H1 (cell line): ENCODE results near the gene DCAF17. TPM values are rescaled to one million over a fixed set of nuclear protein-coding genes. Genes with fewer than 3 reads are reported as not detected.

Experiments
- CTCF ChIA-PET: fragments of 300-600 bp; sonication (Branson Sonifier 250); formaldehyde crosslinking; loops from one replicate; lab custom pipeline; 2021; ENCODE audit not compliant: partially characterized antibody; lab: Charles Lee
- POLR2A ChIA-PET: fragments of 300-600 bp; sonication (Branson Sonifier 250); formaldehyde crosslinking; loops from one replicate; lab custom pipeline; 2021; ENCODE audit warnings: inconsistent platforms; ENCODE audit not compliant: partially characterized antibody; lab: Charles Lee
- DNase-seq, 2 experiments: peaks; one replicate each; pipeline versions ENCODE4 v3.0.0 to v3.0.0-alpha.2; 2010 to 2022; ENCODE audit warnings: low spot score in 2 of 2, low read depth in 1 of 2, mixed read lengths in 1 of 2
- FAIRE-seq: peaks from 2 replicates; lab custom pipeline; 2011; peaks lifted over from hg19 to GRCh38; lab: Jason Lieb, UNC
- H2AFZ ChIP-seq: 2 replicates; pipeline ENCODE4 v1.8.1; 2012; ENCODE audit warnings: low read length, inconsistent platforms
- H2AK5ac ChIP-seq: 2 replicates; pipeline ENCODE4 v1.6.1; 2013; ENCODE audit warnings: low read depth, low read length
- H2BK120ac ChIP-seq: replicated peaks from 2 replicates; pipeline ENCODE3; 2013; ENCODE audit warnings: low read depth, low read length, inconsistent platforms
- H2BK12ac ChIP-seq: 2 replicates; pipeline ENCODE4 v1.6.1; 2013; ENCODE audit warnings: low read depth, low read length
- H2BK15ac ChIP-seq: 2 replicates; pipeline ENCODE4 v1.6.1; 2013; ENCODE audit warnings: low read length
- H2BK20ac ChIP-seq: 2 replicates; pipeline ENCODE4 v1.6.1; 2013; ENCODE audit warnings: low read length
- H2BK5ac ChIP-seq: 2 replicates; pipeline ENCODE4 v1.6.1; 2013; ENCODE audit warnings: low read depth, low read length
- H3K14ac ChIP-seq: 2 replicates; pipeline ENCODE4 v1.6.1; 2013; ENCODE audit warnings: inconsistent platforms; ENCODE audit not compliant: insufficient read length
- H3K18ac ChIP-seq: 2 replicates; pipeline ENCODE4 v1.6.1; 2013; ENCODE audit warnings: low read length; ENCODE audit errors: extremely low read depth
- H3K23ac ChIP-seq: 2 replicates; pipeline ENCODE4 v1.6.1; 2013; ENCODE audit warnings: inconsistent platforms; ENCODE audit not compliant: insufficient read length
- H3K23me2 ChIP-seq: 2 replicates; pipeline ENCODE4 v1.6.1; 2013; ENCODE audit warnings: low read depth, low read length
- H3K27ac ChIP-seq: 2 replicates; pipeline ENCODE4 v1.6.1; 2011; ENCODE audit warnings: low read depth, low read length, inconsistent platforms
- H3K27me3 ChIP-seq, 4 experiments: replicated peaks in 1 of 4; 1 replicate in 1 of 4; 2 replicates in 3 of 4; pipeline versions ENCODE4 v1.6.1 to v1.8.1; 2011 to 2013; ENCODE audit warnings: low read length in 3 of 4, mild to moderate bottlenecking in 3 of 4, inconsistent platforms in 2 of 4, mixed read lengths in 2 of 4, moderate library complexity in 1 of 4; ENCODE audit not compliant: control insufficient read depth in 3 of 4, insufficient read depth in 3 of 4; ENCODE audit errors: extremely low read depth in 1 of 4
- H3K36me3 ChIP-seq, 4 experiments: 2 replicates each; pipeline versions ENCODE4 v1.6.1 to v1.8.1; 2011 to 2013; ENCODE audit warnings: mild to moderate bottlenecking in 4 of 4, low read length in 3 of 4, moderate library complexity in 2 of 4, control low read depth in 1 of 4, inconsistent platforms in 1 of 4; ENCODE audit not compliant: insufficient read depth in 4 of 4, control insufficient read depth in 2 of 4
- H3K4ac ChIP-seq: replicated peaks from 2 replicates; pipeline ENCODE3; 2013; ENCODE audit warnings: low read length, low read depth, mixed read lengths, inconsistent platforms; ENCODE audit not compliant: insufficient read length
- H3K4me1 ChIP-seq, 4 experiments: replicated peaks in 1 of 4; 1 replicate in 1 of 4; 2 replicates in 3 of 4; pipeline versions ENCODE4 v1.6.1 to v1.8.1; 2011 to 2013; ENCODE audit warnings: low read length in 3 of 4, inconsistent platforms in 2 of 4, mixed read lengths in 1 of 4; ENCODE audit not compliant: insufficient read depth in 4 of 4, control insufficient read depth in 3 of 4
- H3K4me2 ChIP-seq, 2 experiments: 2 replicates each; pipeline versions ENCODE4 v1.6.1 to v1.8.1; 2011 to 2013; ENCODE audit warnings: low read depth in 2 of 2, low read length in 2 of 2, control low read depth in 1 of 2, inconsistent platforms in 1 of 2, mild to moderate bottlenecking in 1 of 2; ENCODE audit not compliant: insufficient read depth in 1 of 2
- H3K4me3 ChIP-seq, 4 experiments: fragments of 200-600, 300-600 bp in 1 of 4; sonication (generic), shearing (Covaris generic), sonication (Bioruptor Twin) in 1 of 4; 2 replicates each; pipeline versions ENCODE4 v1.5.1 to v1.8.1; 2011 to 2016; ENCODE audit warnings: low read length in 4 of 4, low read depth in 3 of 4, control low read depth in 2 of 4, inconsistent platforms in 2 of 4, mild to moderate bottlenecking in 2 of 4, mixed read lengths in 1 of 4, moderate library complexity in 1 of 4; ENCODE audit not compliant: insufficient read depth in 2 of 4; ENCODE audit errors: extremely low read depth in 1 of 4
- H3K56ac ChIP-seq: replicated peaks from 2 replicates; pipeline ENCODE3; 2013; ENCODE audit warnings: low read depth, mild to moderate bottlenecking, mixed read lengths, low read length, inconsistent platforms; ENCODE audit not compliant: insufficient read length
- H3K79me1 ChIP-seq: 2 replicates; pipeline ENCODE4 v1.6.1; 2013; ENCODE audit warnings: low read depth, low read length, control low read depth
- H3K79me2 ChIP-seq, 2 experiments: 2 replicates each; pipeline versions ENCODE4 v1.6.1 to v1.8.1; 2012 to 2013; ENCODE audit warnings: low read length in 2 of 2, mild to moderate bottlenecking in 2 of 2, inconsistent platforms in 1 of 2; ENCODE audit not compliant: insufficient read depth in 2 of 2, control insufficient read depth in 1 of 2
- H3K9ac ChIP-seq, 4 experiments: replicated peaks in 1 of 4; 1 replicate in 1 of 4; 2 replicates in 3 of 4; pipeline versions ENCODE4 v1.6.1 to v1.8.1; 2011 to 2013; ENCODE audit warnings: low read depth in 3 of 4, low read length in 3 of 4, control low read depth in 2 of 4, mild to moderate bottlenecking in 2 of 4, moderate library complexity in 2 of 4, inconsistent platforms in 1 of 4; ENCODE audit errors: extremely low read depth in 1 of 4
- H3K9me3 ChIP-seq, 2 experiments: 2 replicates each; pipeline versions ENCODE4 v1.6.1 to v1.8.1; 2012 to 2013; ENCODE audit warnings: mild to moderate bottlenecking in 2 of 2, moderate library complexity in 2 of 2, control low read depth in 1 of 2, inconsistent platforms in 1 of 2, low read depth in 1 of 2, low read length in 1 of 2, mixed read lengths in 1 of 2; ENCODE audit not compliant: insufficient read depth in 2 of 2
- H4K20me1 ChIP-seq, 2 experiments: replicated peaks in 1 of 2; 2 replicates each; pipeline versions ENCODE3 to v1.8.1; 2011 to 2013; ENCODE audit warnings: inconsistent platforms in 2 of 2, low read length in 2 of 2, mild to moderate bottlenecking in 1 of 2; ENCODE audit not compliant: insufficient read depth in 2 of 2, control insufficient read depth in 1 of 2
- H4K5ac ChIP-seq: 2 replicates; pipeline ENCODE4 v1.6.1; 2013; ENCODE audit warnings: low read length, low read depth, mixed read lengths, inconsistent platforms; ENCODE audit not compliant: insufficient read length
- H4K8ac ChIP-seq: 2 replicates; pipeline ENCODE4 v1.8.0; 2013; ENCODE audit warnings: mild to moderate bottlenecking, moderate library complexity, low read length, inconsistent platforms; ENCODE audit not compliant: insufficient read depth; ENCODE audit errors: extremely low read depth
- H4K91ac ChIP-seq: replicated peaks from 2 replicates; pipeline ENCODE3; 2013; ENCODE audit warnings: low read length, mixed read lengths, inconsistent platforms; ENCODE audit not compliant: insufficient read length
- ASH2L ChIP-seq: fragments of 200-600, 300-600 bp; sonication (generic); IDR thresholded peaks from one replicate; pipeline ENCODE4 v1.7.1; 2017; ENCODE audit warnings: low read length
- BACH1 ChIP-seq: IDR thresholded peaks from 2 replicates; pipeline ENCODE4 v1.6.1; 2012; ENCODE audit warnings: low read length, improper control_type of control experiment
- BRCA1 ChIP-seq: IDR thresholded peaks from 2 replicates; pipeline ENCODE4 v1.6.1; 2012; ENCODE audit warnings: low read depth, low read length, improper control_type of control experiment
- CBX5 ChIP-seq: fragments of 300-800, 300-1000 bp; sonication (generic); IDR thresholded peaks from 2 replicates; pipeline ENCODE4 v1.7.1; 2016; ENCODE audit warnings: antibody characterized with exemption, low read length, low read depth
- CTBP2 ChIP-seq: IDR thresholded peaks from 2 replicates; pipeline ENCODE4 v1.7.0; 2011; ENCODE audit warnings: borderline replicate concordance, mild to moderate bottlenecking, moderate library complexity, mixed read lengths, low read length; ENCODE audit not compliant: insufficient read depth, insufficient read length
- EP300 ChIP-seq, 2 experiments: IDR thresholded peaks; 1 replicate in 1 of 2; 2 replicates in 1 of 2; pipeline ENCODE4 v1.6.1; 2011 to 2012; ENCODE audit warnings: low read depth in 2 of 2, low read length in 2 of 2, mild to moderate bottlenecking in 2 of 2, borderline replicate concordance in 1 of 2, inconsistent platforms in 1 of 2, moderate library complexity in 1 of 2
- KDM1A ChIP-seq: fragments of 200-600, 300-600 bp; sonication (generic); IDR thresholded peaks from 2 replicates; pipeline ENCODE4 v1.7.1; 2016; ENCODE audit warnings: mild to moderate bottlenecking, low read length, borderline replicate concordance
- KDM4A ChIP-seq: IDR thresholded peaks from one replicate; pipeline ENCODE4 v1.7.1; 2012; ENCODE audit warnings: low read depth, mild to moderate bottlenecking, moderate library complexity, low read length, inconsistent platforms; ENCODE audit not compliant: severe bottlenecking
- KDM5A ChIP-seq: fragments of 200-600 bp; IDR thresholded peaks from 2 replicates; pipeline ENCODE4 v1.7.1; 2012; ENCODE audit warnings: mild to moderate bottlenecking, low read length, inconsistent platforms, mixed read lengths
- MAX ChIP-seq: IDR thresholded peaks from 2 replicates; pipeline ENCODE4 v1.6.1; 2012; ENCODE audit warnings: inconsistent platforms
- POLR2AphosphoS5 ChIP-seq: IDR thresholded peaks from 2 replicates; pipeline ENCODE4 v1.6.1; 2011; ENCODE audit warnings: low read depth, low read length
- SRF ChIP-seq: IDR thresholded peaks from 2 replicates; pipeline ENCODE4 v1.6.1; 2011; ENCODE audit warnings: mild to moderate bottlenecking, low read depth, low read length, moderate library complexity
- SUZ12 ChIP-seq: fragments of 200-600 bp; sonication (generic); IDR thresholded peaks from 2 replicates; pipeline ENCODE4 v1.6.1; 2012; ENCODE audit warnings: mild to moderate bottlenecking, inconsistent platforms, low read length, moderate library complexity, mixed read lengths
- TEAD4 ChIP-seq: IDR thresholded peaks from 2 replicates; pipeline ENCODE4 v1.6.1; 2012; ENCODE audit warnings: low read depth, low read length, inconsistent platforms, mixed read lengths
- WGBS, 2 experiments: shearing (Covaris generic) in 1 of 2; methylation state at CpG; one replicate each; pipeline versions ENCODE4 v1.1.6 to v1.1.7; 2013 to 2015; ENCODE audit warnings: low lambda C conversion rate in 2 of 2, mixed read lengths in 2 of 2, inconsistent platforms in 1 of 2, low coverage in 1 of 2, missing lambda C conversion rate in 1 of 2; ENCODE audit not compliant: insufficient replicate concordance in 2 of 2, insufficient coverage in 1 of 2, insufficient read length in 1 of 2; ENCODE audit errors: extremely low coverage in 1 of 2, missing lambda C conversion rate in 1 of 2; 5-methylcytosine and 5-hydroxymethylcytosine counted together
- polyA plus RNA-seq, 7 experiments: library from polyadenylated mRNA; depleted of rRNA in 3 of 7; stranded (reverse) in 5 of 7; unstranded in 2 of 7; fragments of >200 nt in 5 of 7; fragments of 200-250 nt in 2 of 7; gene quantifications; 1 replicate in 5 of 7; 2 replicates in 1 of 7; 4 replicates in 1 of 7; pipeline versions ENCODE4 v1.2.1 to v1.2.3, GENCODE V29; 2011 to 2013; ENCODE audit warnings: missing spikeins in 2 of 7, mixed read lengths in 2 of 7
- total RNA-seq: library from RNA; stranded (reverse); fragmentation: NEBNext Ultra II Directional; extraction: Animal tissue kit (Norgen Biotek cat#: 25700); gene quantifications from 2 replicates; pipeline ENCODE4 v1.2.1, GENCODE V29; 2021

Gene DCAF17
- total and polyA plus RNA-seq, 2 of the 8 experiments (the other 6 are each of a cell fraction or from before 2014, with no cell fraction given) = 10.7 to 30.0 TPM

GRCh38 chr2:171401947-171402346 is 32.1 kb upstream of the DCAF17 start:
- no peak overlapping the region for H3K18ac ChIP-seq
- H2BK15ac ChIP-seq = no peak overlapping the region
- POLR2A ChIA-PET = interaction anchor here (1.4 to 1.5 kb wide), 2 partner anchors 82 to 120 kb away, joined by 3 read pairs; partner anchors contain the start of gene CYBRD1
- H2AK5ac ChIP-seq = no peak overlapping the region
- H4K20me1 ChIP-seq = no peaks in the 10 kb centered on the region
- H2BK12ac ChIP-seq = no peak overlapping the region
- H4K91ac ChIP-seq = no peak overlapping the region
- peaks cover 0 to 9% (median 0%) of the 10 kb centered on the region in 4 experiments; a peak in 2 of 8 replicates for H3K36me3 ChIP-seq
- H3K23ac ChIP-seq = no peak overlapping the region
- no peak overlapping the region for H3K14ac ChIP-seq
- peaks cover 4 to 8% of the 10 kb centered on the region in 2 experiments; a peak in 3 of 4 replicates for H3K9me3 ChIP-seq
- no peak overlapping the region for H2AFZ ChIP-seq
- no peaks in the 10 kb centered on the region for H3K27me3 ChIP-seq
- no peak overlapping the region for H3K4ac ChIP-seq
- H3K4me2 ChIP-seq = no peak overlapping the region
- no peak overlapping the region for H3K56ac ChIP-seq
- no peaks in the 10 kb centered on the region for H3K79me1 ChIP-seq
- no peaks in the 10 kb centered on the region for H3K23me2 ChIP-seq
- no peak overlapping the region for H2BK120ac ChIP-seq
- no peak overlapping the region for H3K4me3 ChIP-seq
- 100% methylated on average over 1 of the region's 1 CpG; no CpG with 5 or more reads in 1 of the 2 experiments for WGBS, 2 experiments
- H3K27ac ChIP-seq = no peak overlapping the region
- peaks cover 0 to 95% of the 10 kb centered on the region in 2 experiments; a peak in 3 of 4 replicates for H3K79me2 ChIP-seq
- no peak for DNase-seq
- no peak overlapping the region for H4K5ac ChIP-seq
- peaks cover 0 to 11% (median 3%) of the 10 kb centered on the region in 4 experiments; a peak in 4 of 7 replicates for H3K4me1 ChIP-seq
- no peak overlapping the region for H2BK5ac ChIP-seq
- no peak overlapping the region for H3K9ac ChIP-seq
- H4K8ac ChIP-seq = no peak overlapping the region
- H2BK20ac ChIP-seq = no peak overlapping the region
- CTCF ChIA-PET = interaction anchor here (1.0 kb wide), 1 partner anchor 8 kb away, joined by 3 read pairs; no protein-coding TSS in a partner anchor
- FAIRE-seq = no peak
- TF ChIP-seq ASH2L (no peak), KDM4A (no peak), POLR2AphosphoS5 (no peak), KDM5A (no peak), BACH1 (no peak), TEAD4 (no peak), SRF (no peak), CBX5 (no peak), BRCA1 (no peak), SUZ12 (no peak), CTBP2 (no peak), MAX (no peak), KDM1A (no peak), EP300 (IDR thresholded peaks at IDR 0.05; ENCODE audit: borderline replicate concordance in 1 of 2, low read depth in 2 of 2, low read length in 2 of 2) (no peak)
